HTERT RPE-1 (cell line): Measurements from ENCODE around the gene IFRD2.
"Not testable (repeated sequence)": the region's sequence is repeated elsewhere in the genome, so short reads cannot be mapped to it uniquely, and the experiment has no call there.

Experiments used
- in situ Hi-C: fragments of 300-500 bp; cut with MboI; formaldehyde crosslinking; loops from 4 replicates; pipeline ENCODE4 v1.14.3; 2020; ENCODE audit warnings: low sequenced_read_pairs

Gene IFRD2

GRCh38 chr3:50324351-50325112 lies 32.3 kb upstream of the IFRD2 start:
- in situ Hi-C loops: no loop called here

- in situ Hi-C loops: no loop called here
These were observed 31.5 kb upstream of the IFRD2 start for GRCh38 chr3:50323614-50324199.

GRCh38 chr3:50323092-50323600 lies 30.9 kb upstream of the IFRD2 start:
- in situ Hi-C loops: no loop called here

GRCh38 chr3:50322386-50323091 lies 30.3 kb upstream of the IFRD2 start, which contains the start of gene HYAL2:
TSS of gene HYAL2 (minus strand) at chr3:50322745. CDS start at chr3:50320489, 2,256 bp downstream.
- in situ Hi-C loops: no loop called here

GRCh38 chr3:50322115-50322385 lies 29.8 kb upstream of the IFRD2 start:
- in situ Hi-C loops: no loop called here

GRCh38 chr3:50321336-50322114 lies 29.3 kb upstream of the IFRD2 start:
- in situ Hi-C loops: no loop called here

- in situ Hi-C loops: no loop called here
These were observed 28.7 kb upstream of the IFRD2 start for GRCh38 chr3:50320853-50321335.

- in situ Hi-C loops: no loop called here
These were observed 27.8 kb upstream of the IFRD2 start for GRCh38 chr3:50319894-50320625.

GRCh38 chr3:50319181-50319893 lies 27.1 kb upstream of the IFRD2 start:
- in situ Hi-C loops: no loop called here

GRCh38 chr3:50318615-50319014 lies 26.4 kb upstream of the IFRD2 start:
- in situ Hi-C loops: no loop called here

GRCh38 chr3:50318163-50318562 lies 25.9 kb upstream of the IFRD2 start:
- in situ Hi-C loops: no loop called here

- in situ Hi-C loops: no loop called here
These were observed 25.1 kb upstream of the IFRD2 start for GRCh38 chr3:50317300-50317699.

GRCh38 chr3:50316657-50317242 lies 24.5 kb upstream of the IFRD2 start:
- in situ Hi-C loops: no loop called here

GRCh38 chr3:50314816-50315215 lies 22.6 kb upstream of the IFRD2 start:
- in situ Hi-C loops: no loop called here

- in situ Hi-C loops: no loop called here
These were observed 22.1 kb upstream of the IFRD2 start for GRCh38 chr3:50314342-50314741.

GRCh38 chr3:50312041-50312440 lies 19.8 kb upstream of the IFRD2 start:
- in situ Hi-C loops: not testable (repeated sequence)

GRCh38 chr3:50304601-50305000 lies 12.4 kb upstream of the IFRD2 start:
- in situ Hi-C loops: no loop called here

GRCh38 chr3:50303013-50303815 lies 11.0 kb upstream of the IFRD2 start, which contains the start of gene HYAL1:
TSS of gene HYAL1 (minus strand) at chr3:50303574. CDS start at chr3:50302956, 618 bp downstream.
- in situ Hi-C loops: no loop called here
